ENCODE measurements around the gene PPP3CB. TPM values are rescaled to one million over a fixed set of nuclear protein-coding genes. Genes with fewer than 3 reads are reported as not detected.
A peak's percentile ranks its signal among the peaks of the same experiment; 100 is the strongest.

Gene PPP3CB
- total and polyA plus RNA-seq, 8 donors, result 12.5 to 77.1 (median 29.1) TPM

GRCh38 chr10:73534857-73535256 lies 39.0 kb upstream of the PPP3CB start:
- DNase-seq, result no peak
- H3K36me3 ChIP-seq, result peaks cover 10 to 78% (median 68%) of the 10 kb centered on the region in 4 donors
- WGBS, 5 donors, result 83 to 95% (median 84%) methylated on average over 1 of the region's 1 CpG
- no peak overlapping the region for H3K27ac ChIP-seq
- TF ChIP-seq POLR2AphosphoS5 (IDR thresholded peaks at IDR 0.05) (no peak), EP300 (IDR thresholded peaks at IDR 0.05) (no peak), POLR2A (IDR thresholded peaks at IDR 0.05) (no peak)
- TF ChIP-seq, protein P1, sequence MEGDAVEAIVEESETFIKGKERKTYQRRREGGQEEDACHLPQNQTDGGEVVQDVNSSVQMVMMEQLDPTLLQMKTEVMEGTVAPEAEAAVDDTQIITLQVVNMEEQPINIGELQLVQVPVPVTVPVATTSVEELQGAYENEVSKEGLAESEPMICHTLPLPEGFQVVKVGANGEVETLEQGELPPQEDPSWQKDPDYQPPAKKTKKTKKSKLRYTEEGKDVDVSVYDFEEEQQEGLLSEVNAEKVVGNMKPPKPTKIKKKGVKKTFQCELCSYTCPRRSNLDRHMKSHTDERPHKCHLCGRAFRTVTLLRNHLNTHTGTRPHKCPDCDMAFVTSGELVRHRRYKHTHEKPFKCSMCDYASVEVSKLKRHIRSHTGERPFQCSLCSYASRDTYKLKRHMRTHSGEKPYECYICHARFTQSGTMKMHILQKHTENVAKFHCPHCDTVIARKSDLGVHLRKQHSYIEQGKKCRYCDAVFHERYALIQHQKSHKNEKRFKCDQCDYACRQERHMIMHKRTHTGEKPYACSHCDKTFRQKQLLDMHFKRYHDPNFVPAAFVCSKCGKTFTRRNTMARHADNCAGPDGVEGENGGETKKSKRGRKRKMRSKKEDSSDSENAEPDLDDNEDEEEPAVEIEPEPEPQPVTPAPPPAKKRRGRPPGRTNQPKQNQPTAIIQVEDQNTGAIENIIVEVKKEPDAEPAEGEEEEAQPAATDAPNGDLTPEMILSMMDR (IDR thresholded peaks at IDR 0.05), result no peak
- intact Hi-C loops (cut with DNase I; ENCODE audit: low total_unique reads), result no loop called here
- H3K27me3 ChIP-seq, result no peaks in the 10 kb centered on the region
- H3K9me3 ChIP-seq, result no peaks in the 10 kb centered on the region
- H3K4me3 ChIP-seq, result no peak overlapping the region
- peaks cover 0 to 42% (median 3%) of the 10 kb centered on the region in 4 donors for H3K4me1 ChIP-seq

GRCh38 chr10:73529089-73529832 lies 33.4 kb upstream of the PPP3CB start:
- Histone ChIP-seq H3K4me3 (no peak overlapping the region), H3K36me3 (peaks cover 10 to 81% (median 69%) of the 10 kb centered on the region in 4 donors), H3K27ac (peak overlapping the region in 1 of 5 donors; percentile 53), H3K27me3 (no peaks in the 10 kb centered on the region), H3K9me3 (no peaks in the 10 kb centered on the region), H3K4me1 (peaks cover 0 to 24% (median 5%) of the 10 kb centered on the region in 4 donors)
- TF ChIP-seq POLR2AphosphoS5 (IDR thresholded peaks at IDR 0.05) (peak in 2 of 3 donors; percentile 13 to 31), EP300 (IDR thresholded peaks at IDR 0.05) (no peak), POLR2A (IDR thresholded peaks at IDR 0.05) (no peak)
- TF ChIP-seq, protein P1 (IDR thresholded peaks at IDR 0.05), result peak in 5 of 7 experiments; percentile 75 to 86 (median 84)
- 90 to 95% (median 94%) methylated on average over 5 of the region's 5 CpGs for WGBS, 5 donors
- DNase-seq, result peak; percentile 40 to 86
- intact Hi-C loops (cut with DNase I; ENCODE audit: low total_unique reads), result no loop called here

- Histone ChIP-seq H3K9me3 (no peaks in the 10 kb centered on the region), H3K27ac (no peak overlapping the region), H3K27me3 (no peaks in the 10 kb centered on the region), H3K4me3 (no peak overlapping the region), H3K36me3 (peaks cover 43 to 100% (median 99%) of the 10 kb centered on the region in 4 donors), H3K4me1 (no peaks in the 10 kb centered on the region)
- intact Hi-C loops (cut with DNase I; ENCODE audit: low total_unique reads), result no loop called here
- 86 to 93% (median 89%) methylated on average over 1 of the region's 1 CpG for WGBS, 5 donors
- DNase-seq, result no peak
- TF ChIP-seq, protein P1 (IDR thresholded peaks at IDR 0.05), result no peak
- TF ChIP-seq EP300 (IDR thresholded peaks at IDR 0.05), result no peak
- TF ChIP-seq POLR2A (IDR thresholded peaks at IDR 0.05), result no peak
- no peak for TF ChIP-seq POLR2AphosphoS5 (IDR thresholded peaks at IDR 0.05)
These were observed 26.4 kb upstream of the PPP3CB start for GRCh38 chr10:73522263-73522662.

DNA sequence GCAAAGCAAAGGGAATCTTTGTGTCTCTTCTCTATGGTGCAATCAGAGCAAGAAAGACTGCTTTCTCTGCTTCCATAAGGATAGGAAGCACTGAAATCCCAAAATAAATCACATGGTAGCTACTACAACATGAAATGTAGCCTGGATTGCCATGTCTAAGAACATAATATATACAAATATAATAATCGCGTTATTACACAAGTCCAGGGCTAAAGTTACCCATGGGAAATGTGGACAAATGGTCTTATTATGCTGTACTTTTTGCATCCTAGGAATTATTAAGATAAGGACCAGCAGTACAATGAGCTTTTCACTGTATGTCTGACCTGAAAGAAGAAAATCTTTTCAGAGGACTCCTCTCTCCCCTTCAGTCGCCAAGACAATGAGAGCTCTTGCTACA lies 23.5 kb upstream of the PPP3CB start:
- intact Hi-C loops (cut with DNase I; ENCODE audit: low total_unique reads), result no loop called here
- H3K27me3 ChIP-seq, result no peaks in the 10 kb centered on the region
- DNase-seq, result no peak
- H3K36me3 ChIP-seq, result peaks cover 45 to 99% (median 97%) of the 10 kb centered on the region in 4 donors
- no peaks in the 10 kb centered on the region for H3K4me1 ChIP-seq
- 93 to 99% (median 96%) methylated on average over 3 of the region's 3 CpGs for WGBS, 5 donors
- H3K9me3 ChIP-seq, result no peaks in the 10 kb centered on the region
- no peak overlapping the region for H3K4me3 ChIP-seq
- no peak overlapping the region for H3K27ac ChIP-seq
- TF ChIP-seq POLR2AphosphoS5 (IDR thresholded peaks at IDR 0.05) (no peak), POLR2A (IDR thresholded peaks at IDR 0.05) (no peak), EP300 (IDR thresholded peaks at IDR 0.05) (no peak)
- TF ChIP-seq, protein P1 (IDR thresholded peaks at IDR 0.05), result no peak
